ENCODE results near the gene DENND1B.
"Not testable (repeated sequence)": the region's sequence is repeated elsewhere in the genome, so short reads cannot be mapped to it uniquely, and the experiment has no call there.

DENND1B gene

GRCh38 chr1:197633447-197634078, 141.7 kb downstream of the DENND1B start:
- DNase-seq = no peak

- DNase-seq = no peak
Measured at GRCh38 chr1:197632651-197633050, 142.6 kb downstream of the DENND1B start.

GRCh38 chr1:197632005-197632404, 143.3 kb downstream of the DENND1B start:
- DNase-seq = no peak

GRCh38 chr1:197622371-197622770, 152.9 kb downstream of the DENND1B start:
- DNase-seq = no peak

- no peak for DNase-seq
Measured at GRCh38 chr1:197621761-197622160, 153.5 kb downstream of the DENND1B start.

- DNase-seq = no peak
Measured at GRCh38 chr1:197620714-197621163, 154.5 kb downstream of the DENND1B start.

- no peak for DNase-seq
Measured at GRCh38 chr1:197619008-197619640, 156.2 kb downstream of the DENND1B start.

GRCh38 chr1:197618061-197618460, 157.2 kb downstream of the DENND1B start:
- DNase-seq = no peak

GRCh38 chr1:197615693-197616011, 159.6 kb downstream of the DENND1B start:
- no peak for DNase-seq

GRCh38 chr1:197614916-197615692, 160.2 kb downstream of the DENND1B start:
- DNase-seq = peak in 8 of 58 donors; percentile 0 to 14 (median 4)

GRCh38 chr1:197606168-197606845, 169.0 kb downstream of the DENND1B start:
- DNase-seq = no peak

GRCh38 chr1:197604302-197604701, 171.0 kb downstream of the DENND1B start:
- no peak for DNase-seq

GRCh38 chr1:197600751-197601150, 174.5 kb downstream of the DENND1B start:
- DNase-seq = no peak

GRCh38 chr1:197599789-197600188, 175.5 kb downstream of the DENND1B start:
- DNase-seq = no peak

- DNase-seq = no peak
Measured at GRCh38 chr1:197598935-197599334, 176.3 kb downstream of the DENND1B start.

GRCh38 chr1:197595304-197595904, 179.9 kb downstream of the DENND1B start:
- no peak for DNase-seq

- DNase-seq = no peak
Measured at GRCh38 chr1:197590687-197591086, 184.6 kb downstream of the DENND1B start.

- DNase-seq = no peak
Measured at GRCh38 chr1:197585809-197586208, 189.5 kb downstream of the DENND1B start.

- no peak for DNase-seq
Measured at GRCh38 chr1:197577580-197577979, 197.7 kb downstream of the DENND1B start.

- not testable (repeated sequence) for DNase-seq
Measured at GRCh38 chr1:197575531-197575930, 199.7 kb downstream of the DENND1B start.

- DNase-seq = no peak
Measured at GRCh38 chr1:197572169-197572568, 203.1 kb downstream of the DENND1B start.

GRCh38 chr1:197567442-197567841, 207.8 kb downstream of the DENND1B start:
- no peak for DNase-seq

Measured in anterior cingulate cortex (tissue), 58 donors.